AG04449 (cell line): ENCODE results near the gene UBA1.

Experiments used
- CTCF ChIA-PET: fragments of 350-600 bp; formaldehyde crosslinking; extraction: SDS; loops from one replicate; lab custom pipeline; 2021; ENCODE audit warnings: antibody characterized with exemption; lab: Yijun Ruan, JAX
- POLR2A ChIA-PET: fragments of 400-600, 350-600 bp; formaldehyde crosslinking; extraction: SDS; loops from one replicate; lab custom pipeline; 2020; ENCODE audit warnings: antibody characterized with exemption, inconsistent platforms; lab: Yijun Ruan, JAX
- DNase-seq: peaks from one replicate; pipeline ENCODE4 v3.0.0-alpha.2; 2010; ENCODE audit warnings: low read depth, low spot score
- H3K4me3 ChIP-seq: 2 replicates; pipeline ENCODE4 v1.5.1; 2011; ENCODE audit warnings: low read depth, mild to moderate bottlenecking, control low read depth, low read length
- CTCF ChIP-seq: IDR thresholded peaks from one replicate; pipeline ENCODE4 v1.5.1; 2011; ENCODE audit warnings: mild to moderate bottlenecking, moderate library complexity, low read length, control low read depth, inconsistent platforms; ENCODE audit not compliant: insufficient read depth; ENCODE audit errors: missing control alignments

UBA1 gene

GRCh38 chrX:47178337-47178736, 15.3 kb upstream of the UBA1 start:
- POLR2A ChIA-PET = no interaction called here
- CTCF ChIA-PET = no interaction called here
- no peak overlapping the region for H3K4me3 ChIP-seq
- TF ChIP-seq CTCF = no peak
- DNase-seq = no peak

GRCh38 chrX:47179221-47179927, 14.3 kb upstream of the UBA1 start:
- no peak for TF ChIP-seq CTCF
- H3K4me3 ChIP-seq = no peak overlapping the region
- no peak for DNase-seq
- CTCF ChIA-PET = no interaction called here
- POLR2A ChIA-PET = no interaction called here

- H3K4me3 ChIP-seq = no peak overlapping the region
- no peak for DNase-seq
- TF ChIP-seq CTCF = no peak
- ChIA-PET CTCF (no interaction called here), POLR2A (no interaction called here)
Observed at GRCh38 chrX:47179928-47180255, 13.7 kb upstream of the UBA1 start.

GRCh38 chrX:47180346-47180745, 13.3 kb upstream of the UBA1 start:
- TF ChIP-seq CTCF = no peak
- POLR2A ChIA-PET = no interaction called here
- CTCF ChIA-PET = no interaction called here
- H3K4me3 ChIP-seq = no peak overlapping the region
- no peak for DNase-seq

GRCh38 chrX:47181301-47181700, 12.3 kb upstream of the UBA1 start:
- no peak for TF ChIP-seq CTCF
- CTCF ChIA-PET = no interaction called here
- no peak overlapping the region for H3K4me3 ChIP-seq
- DNase-seq = no peak
- POLR2A ChIA-PET = no interaction called here

- no peak overlapping the region for H3K4me3 ChIP-seq
- POLR2A ChIA-PET = no interaction called here
- CTCF ChIA-PET = no interaction called here
- DNase-seq = no peak
- no peak for TF ChIP-seq CTCF
Observed at GRCh38 chrX:47182106-47182700, 11.4 kb upstream of the UBA1 start.
